Astrocyte (in vitro differentiated cells and primary cell): ENCODE measurements around the gene PCAT6. TPM values are rescaled to one million over a fixed set of nuclear protein-coding genes. Genes with fewer than 3 reads are reported as not detected.
A peak's percentile ranks its signal among the peaks of the same experiment; 100 is the strongest.

Source experiments
- DNase-seq: peaks from one replicate; pipeline ENCODE4 v3.0.0-alpha.2; 2010; ENCODE audit warnings: low read depth
- FAIRE-seq: peaks from 2 replicates; lab custom pipeline; 2011; peaks lifted over from hg19 to GRCh38; lab: Jason Lieb, UNC
- H2AFZ ChIP-seq: 2 replicates; pipeline ENCODE4 v1.6.0; 2012; ENCODE audit warnings: low read depth, low read length, inconsistent platforms
- H3K27ac ChIP-seq: 2 replicates; pipeline ENCODE4 v1.5.1; 2011; ENCODE audit warnings: low read depth, low read length, inconsistent platforms
- H3K27me3 ChIP-seq: 2 replicates; pipeline ENCODE4 v1.6.0; 2011; ENCODE audit warnings: low read length, inconsistent platforms; ENCODE audit not compliant: insufficient read depth
- H3K36me3 ChIP-seq: 2 replicates; pipeline ENCODE4 v1.5.1; 2011; ENCODE audit warnings: low read length, inconsistent platforms; ENCODE audit not compliant: insufficient read depth
- H3K4me1 ChIP-seq: 2 replicates; pipeline ENCODE4 v1.5.1; 2011; ENCODE audit warnings: low read length, inconsistent platforms; ENCODE audit not compliant: insufficient read depth
- H3K4me2 ChIP-seq: 2 replicates; pipeline ENCODE4 v1.6.0; 2012; ENCODE audit warnings: low read length, inconsistent platforms
- H3K4me3 ChIP-seq: 2 replicates; pipeline ENCODE4 v1.5.1; 2011; ENCODE audit warnings: low read depth, mild to moderate bottlenecking, low read length, inconsistent platforms; ENCODE audit not compliant: insufficient read depth
- H3K79me2 ChIP-seq: 2 replicates; pipeline ENCODE4 v1.6.0; 2012; ENCODE audit warnings: mild to moderate bottlenecking, low read length, inconsistent platforms; ENCODE audit not compliant: insufficient read depth
- H3K9ac ChIP-seq: 2 replicates; pipeline ENCODE4 v1.6.0; 2012; ENCODE audit warnings: mild to moderate bottlenecking, low read length, inconsistent platforms
- H3K9me3 ChIP-seq: 2 replicates; pipeline ENCODE4 v1.5.1; 2012; ENCODE audit warnings: low read depth, mild to moderate bottlenecking, low read length, inconsistent platforms; ENCODE audit not compliant: insufficient read depth
- H4K20me1 ChIP-seq: 2 replicates; pipeline ENCODE4 v1.6.0; 2012; ENCODE audit warnings: low read length, inconsistent platforms; ENCODE audit not compliant: insufficient read depth
- H3K27ac Mint-ChIP-seq: one replicate; pipeline ENCODE4 v1.8.0; 2021; ENCODE audit warnings: mild to moderate bottlenecking, mixed read lengths; ENCODE audit not compliant: unreplicated experiment
- H3K27me3 Mint-ChIP-seq: one replicate; pipeline ENCODE4 v1.8.0; 2021; ENCODE audit warnings: low read depth, mixed read lengths; ENCODE audit not compliant: unreplicated experiment
- H3K36me3 Mint-ChIP-seq: one replicate; pipeline ENCODE4 v1.8.0; 2021; ENCODE audit warnings: low read depth, mixed read lengths; ENCODE audit not compliant: unreplicated experiment
- H3K4me1 Mint-ChIP-seq: one replicate; pipeline ENCODE4 v1.8.0; 2021; ENCODE audit warnings: low read depth, mixed read lengths; ENCODE audit not compliant: unreplicated experiment
- H3K4me3 Mint-ChIP-seq: one replicate; pipeline ENCODE4 v1.8.0; 2021; ENCODE audit warnings: mild to moderate bottlenecking, moderate library complexity, mixed read lengths; ENCODE audit not compliant: unreplicated experiment
- H3K9me3 Mint-ChIP-seq: one replicate; pipeline ENCODE4 v1.8.0; 2021; ENCODE audit warnings: mild to moderate bottlenecking, mixed read lengths; ENCODE audit not compliant: unreplicated experiment
- EZH2 ChIP-seq: IDR thresholded peaks from 2 replicates; pipeline ENCODE4 v1.6.1; 2012; ENCODE audit warnings: mild to moderate bottlenecking, low read length, inconsistent platforms; ENCODE audit not compliant: insufficient read depth
- total RNA-seq: library from RNA; stranded (reverse); gene quantifications from 2 replicates; pipeline ENCODE4 v1.2.1, GENCODE V29; 2021
- TF ChIP-seq, protein P1 (sequence below): IDR thresholded peaks from 2 replicates; pipeline ENCODE4 v1.5.1; 2011; ENCODE audit warnings: low read depth, mild to moderate bottlenecking, inconsistent platforms, low read length, moderate library complexity; ENCODE audit not compliant: insufficient read depth

PCAT6 gene
- total RNA-seq, 1 donor from 2014 or later = 5.7 TPM

DNA sequence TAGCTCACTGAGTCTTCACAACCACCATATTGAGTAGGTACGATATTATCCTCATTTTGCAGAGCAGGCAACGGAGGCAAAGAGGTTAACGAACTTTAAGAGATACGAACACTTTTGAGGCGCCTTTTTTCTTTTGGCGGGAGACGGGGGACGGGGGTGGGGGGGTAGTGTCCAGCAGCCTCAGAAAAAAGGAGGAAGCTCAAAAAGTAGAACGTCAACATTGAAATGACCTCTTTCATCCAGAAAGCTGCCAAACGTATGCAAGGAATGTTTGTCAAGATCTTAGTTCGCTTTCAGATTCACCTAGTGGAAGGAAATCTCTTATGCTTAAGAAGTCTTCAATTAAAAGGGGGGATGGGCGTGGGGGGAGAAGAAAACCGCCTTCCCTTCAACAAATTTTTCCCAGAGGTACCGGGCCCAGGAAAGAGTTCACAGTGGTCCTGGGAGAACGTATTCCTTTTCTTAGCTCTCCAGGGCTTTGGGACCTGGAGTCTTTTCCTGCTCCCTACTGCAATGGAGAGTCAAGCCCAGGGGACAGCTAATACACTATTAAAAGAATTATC, 1.1 kb upstream of the PCAT6 start:
- Mint-ChIP-seq H3K27ac (peak overlapping the region; percentile 99), H3K9me3 (no peaks in the 10 kb centered on the region), H3K27me3 (no peaks in the 10 kb centered on the region), H3K36me3 (no peaks in the 10 kb centered on the region), H3K4me3 (peak overlapping the region; percentile 76), H3K4me1 (peaks cover 10% of the 10 kb centered on the region)
- Histone ChIP-seq H3K27me3 (no peaks in the 10 kb centered on the region), H2AFZ (no peak overlapping the region), H3K36me3 (no peaks in the 10 kb centered on the region), H4K20me1 (peaks cover 24% of the 10 kb centered on the region), H3K9ac (no peak overlapping the region), H3K4me1 (peaks cover 24% of the 10 kb centered on the region), H3K4me3 (peak overlapping the region; percentile 96), H3K9me3 (no peaks in the 10 kb centered on the region), H3K4me2 (peak overlapping the region; percentile 100), H3K79me2 (peaks cover 47% of the 10 kb centered on the region), H3K27ac (no peak overlapping the region)
- FAIRE-seq (no peak), DNase-seq (no peak)
- TF ChIP-seq EZH2 = no peak
- TF ChIP-seq, protein P1, sequence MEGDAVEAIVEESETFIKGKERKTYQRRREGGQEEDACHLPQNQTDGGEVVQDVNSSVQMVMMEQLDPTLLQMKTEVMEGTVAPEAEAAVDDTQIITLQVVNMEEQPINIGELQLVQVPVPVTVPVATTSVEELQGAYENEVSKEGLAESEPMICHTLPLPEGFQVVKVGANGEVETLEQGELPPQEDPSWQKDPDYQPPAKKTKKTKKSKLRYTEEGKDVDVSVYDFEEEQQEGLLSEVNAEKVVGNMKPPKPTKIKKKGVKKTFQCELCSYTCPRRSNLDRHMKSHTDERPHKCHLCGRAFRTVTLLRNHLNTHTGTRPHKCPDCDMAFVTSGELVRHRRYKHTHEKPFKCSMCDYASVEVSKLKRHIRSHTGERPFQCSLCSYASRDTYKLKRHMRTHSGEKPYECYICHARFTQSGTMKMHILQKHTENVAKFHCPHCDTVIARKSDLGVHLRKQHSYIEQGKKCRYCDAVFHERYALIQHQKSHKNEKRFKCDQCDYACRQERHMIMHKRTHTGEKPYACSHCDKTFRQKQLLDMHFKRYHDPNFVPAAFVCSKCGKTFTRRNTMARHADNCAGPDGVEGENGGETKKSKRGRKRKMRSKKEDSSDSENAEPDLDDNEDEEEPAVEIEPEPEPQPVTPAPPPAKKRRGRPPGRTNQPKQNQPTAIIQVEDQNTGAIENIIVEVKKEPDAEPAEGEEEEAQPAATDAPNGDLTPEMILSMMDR = no peak

- H3K36me3 Mint-ChIP-seq = no peaks in the 10 kb centered on the region
- Histone ChIP-seq H2AFZ (peak overlapping the region; percentile 81), H3K9ac (peak overlapping the region; percentile 96), H3K36me3 (no peaks in the 10 kb centered on the region), H3K4me3 (peak overlapping the region; percentile 96), H3K9me3 (no peaks in the 10 kb centered on the region), H4K20me1 (peaks cover 19% of the 10 kb centered on the region), H3K27me3 (no peaks in the 10 kb centered on the region), H3K4me2 (peak overlapping the region; percentile 100), H3K27ac (peak overlapping the region; percentile 90), H3K79me2 (peaks cover 42% of the 10 kb centered on the region), H3K4me1 (peaks cover 24% of the 10 kb centered on the region)
- no peaks in the 10 kb centered on the region for H3K27me3 Mint-ChIP-seq
- H3K4me3 Mint-ChIP-seq = peak overlapping the region; percentile 90
- peak overlapping the region; percentile 99 for H3K27ac Mint-ChIP-seq
- FAIRE-seq (no peak), DNase-seq (no peak)
- no peak for TF ChIP-seq EZH2
- TF ChIP-seq, protein P1 = no peak
- no peaks in the 10 kb centered on the region for H3K9me3 Mint-ChIP-seq
- peaks cover 12% of the 10 kb centered on the region for H3K4me1 Mint-ChIP-seq
Measured at GRCh38 chr1:202810193-202810614, 550 bp upstream of the PCAT6 start.
